LNCAP (cell line): ENCODE results near the gene TAF3.

Experiments
- TF ChIP-seq, protein P1 (sequence below): fragments of 450-650 bp; IDR thresholded peaks from 2 replicates; pipeline ENCODE4 v1.5.1; 2017; ENCODE audit warnings: mild to moderate bottlenecking

The TAF3 gene

GRCh38 chr10:8049045-8049864 lies 230.9 kb downstream of the TAF3 start:
- TF ChIP-seq, protein P1, sequence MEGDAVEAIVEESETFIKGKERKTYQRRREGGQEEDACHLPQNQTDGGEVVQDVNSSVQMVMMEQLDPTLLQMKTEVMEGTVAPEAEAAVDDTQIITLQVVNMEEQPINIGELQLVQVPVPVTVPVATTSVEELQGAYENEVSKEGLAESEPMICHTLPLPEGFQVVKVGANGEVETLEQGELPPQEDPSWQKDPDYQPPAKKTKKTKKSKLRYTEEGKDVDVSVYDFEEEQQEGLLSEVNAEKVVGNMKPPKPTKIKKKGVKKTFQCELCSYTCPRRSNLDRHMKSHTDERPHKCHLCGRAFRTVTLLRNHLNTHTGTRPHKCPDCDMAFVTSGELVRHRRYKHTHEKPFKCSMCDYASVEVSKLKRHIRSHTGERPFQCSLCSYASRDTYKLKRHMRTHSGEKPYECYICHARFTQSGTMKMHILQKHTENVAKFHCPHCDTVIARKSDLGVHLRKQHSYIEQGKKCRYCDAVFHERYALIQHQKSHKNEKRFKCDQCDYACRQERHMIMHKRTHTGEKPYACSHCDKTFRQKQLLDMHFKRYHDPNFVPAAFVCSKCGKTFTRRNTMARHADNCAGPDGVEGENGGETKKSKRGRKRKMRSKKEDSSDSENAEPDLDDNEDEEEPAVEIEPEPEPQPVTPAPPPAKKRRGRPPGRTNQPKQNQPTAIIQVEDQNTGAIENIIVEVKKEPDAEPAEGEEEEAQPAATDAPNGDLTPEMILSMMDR = no peak

DNA sequence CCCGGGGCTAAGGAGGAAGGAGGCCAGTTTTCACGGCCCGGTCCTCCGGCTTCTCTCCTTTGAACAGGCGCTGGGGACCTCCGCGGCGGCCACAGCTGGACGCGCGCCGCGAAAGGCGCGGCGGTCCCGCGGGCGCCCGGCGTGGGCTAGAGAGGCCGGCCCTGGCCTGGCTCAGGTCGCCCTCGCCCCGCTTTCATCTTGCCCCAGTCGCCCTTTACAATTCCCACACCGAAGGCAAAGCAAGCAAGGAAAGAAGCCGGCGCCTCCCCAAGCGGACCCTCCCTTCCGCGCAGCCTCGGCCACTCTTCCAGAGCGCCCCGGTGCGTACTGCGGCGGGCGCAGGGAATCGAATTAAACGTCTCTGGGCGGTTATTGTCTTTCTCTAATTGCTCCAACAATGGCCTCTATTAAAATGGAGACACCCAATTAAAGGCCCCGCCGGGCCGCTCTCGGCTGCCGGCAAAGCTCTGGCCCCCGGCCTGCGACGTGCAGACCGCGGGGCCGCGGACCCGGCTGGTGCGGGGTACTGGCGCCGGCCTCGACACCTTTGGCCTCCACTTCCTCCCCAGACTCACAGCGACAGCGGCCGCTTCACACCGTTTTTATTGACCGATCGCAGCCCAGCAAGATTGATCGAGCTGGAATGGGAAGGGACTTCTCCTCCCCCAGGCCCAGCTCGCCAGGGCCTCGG lies 231.7 kb downstream of the TAF3 start:
- TF ChIP-seq, protein P1 = no peak

- TF ChIP-seq, protein P1 = no peak
These were observed 232.3 kb downstream of the TAF3 start for GRCh38 chr10:8050556-8051108.

DNA sequence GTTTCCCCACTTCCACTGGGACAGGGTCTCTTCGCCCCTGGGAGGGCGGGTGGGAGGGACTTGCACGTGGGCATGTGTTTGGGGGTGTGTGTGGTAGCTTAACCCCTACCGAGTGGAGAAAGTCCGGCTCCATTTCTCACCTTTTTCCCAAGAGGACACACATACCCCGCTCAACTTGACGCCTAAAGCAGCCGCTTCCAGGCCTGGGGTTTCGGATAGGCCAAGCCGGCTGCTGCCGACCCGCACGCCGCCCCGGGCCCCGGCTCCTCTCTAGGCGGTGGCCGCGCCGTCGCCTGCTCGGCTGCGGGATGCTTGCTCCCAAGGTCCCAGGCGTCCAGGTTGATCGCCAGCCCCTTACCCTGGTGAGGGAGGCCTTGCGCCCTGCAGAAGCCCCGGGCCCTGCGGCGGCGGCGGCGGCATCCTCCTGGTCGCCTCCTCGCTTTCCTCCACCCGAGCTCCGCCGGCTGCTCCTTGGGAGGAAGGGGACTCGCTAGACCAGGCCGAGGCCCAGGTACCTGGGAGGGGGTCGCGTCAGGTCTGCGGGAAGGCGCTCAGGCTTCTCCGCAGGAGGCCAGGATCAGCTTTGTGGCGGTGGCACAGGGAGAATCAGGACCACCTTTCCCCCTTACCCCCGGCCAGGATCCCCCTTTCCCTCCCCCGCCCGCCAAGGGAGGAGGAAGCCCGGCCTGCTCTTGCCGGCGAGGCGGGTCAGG lies 233.0 kb downstream of the TAF3 start:
- TF ChIP-seq, protein P1 = no peak

DNA sequence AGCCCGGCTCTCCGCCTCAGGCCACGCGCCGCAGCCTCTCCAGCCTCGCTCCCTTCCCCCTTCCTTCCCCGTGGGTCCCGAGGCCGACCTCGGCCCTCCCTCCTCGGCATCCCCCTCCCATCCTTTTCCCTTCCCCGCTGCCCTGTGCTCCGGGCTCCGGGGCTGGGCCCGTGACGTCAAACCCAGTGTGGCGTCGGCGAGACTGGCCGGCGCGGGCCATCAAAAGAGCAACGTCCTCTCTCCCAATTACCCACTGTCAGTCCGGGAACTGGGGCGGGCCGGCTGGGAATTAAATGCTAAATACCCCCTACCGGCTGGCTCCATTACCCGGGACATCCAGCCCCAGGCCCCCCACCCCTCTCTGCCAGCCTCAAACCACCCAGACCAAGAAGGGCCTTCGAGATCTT lies 233.5 kb downstream of the TAF3 start:
- TF ChIP-seq, protein P1 = no peak

GRCh38 chr10:8052341-8052955 lies 234.1 kb downstream of the TAF3 start:
- TF ChIP-seq, protein P1 = no peak

DNA sequence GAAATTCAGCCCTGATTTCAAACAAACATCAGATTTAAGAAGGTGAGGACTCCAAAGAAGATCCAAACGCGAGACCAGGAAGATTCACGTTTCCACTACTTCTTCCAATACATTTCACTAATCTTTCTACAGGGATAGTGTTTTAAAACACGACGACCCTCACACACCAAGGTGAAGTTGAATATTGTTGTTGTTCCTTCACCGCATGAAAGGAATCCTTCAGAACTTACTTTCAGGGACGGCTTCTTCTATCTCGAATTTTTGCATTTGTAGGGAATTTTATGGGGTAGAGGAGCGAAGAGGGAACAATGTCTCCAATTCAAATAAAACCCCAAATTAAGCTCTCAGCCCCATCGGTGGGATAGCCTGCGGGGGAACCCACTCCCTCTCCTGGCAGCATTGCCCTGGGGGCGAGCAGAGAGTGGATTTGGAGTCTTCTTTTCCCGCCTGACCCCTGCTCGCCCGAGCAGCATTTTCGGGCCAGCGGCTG lies 234.7 kb downstream of the TAF3 start:
- TF ChIP-seq, protein P1 = peak; percentile 51
